ENCODE data around the gene NME7. TPM values are rescaled to one million over a fixed set of nuclear protein-coding genes. Genes with fewer than 3 reads are reported as not detected.
"Not testable (repeated sequence)": the region's sequence is repeated elsewhere in the genome, so short reads cannot be mapped to it uniquely, and the experiment has no call there.

NME7 gene
- total RNA-seq, 2 experiments from 2014 or later, result 18.9 to 22.4 TPM

GRCh38 chr1:169196161-169196560, 171.4 kb downstream of the NME7 start:
- H3K27me3 Mint-ChIP-seq, result no peaks in the 10 kb centered on the region

GRCh38 chr1:169193191-169193850, 174.3 kb downstream of the NME7 start:
- Mint-ChIP-seq H3K4me1 (peaks cover 2% of the 10 kb centered on the region), H3K9me3 (peaks cover 5% of the 10 kb centered on the region), H3K36me3 (peaks cover 6% of the 10 kb centered on the region), H3K27me3 (no peaks in the 10 kb centered on the region), H3K27ac (no peak overlapping the region), H3K4me3 (no peak overlapping the region)
- DNase-seq, result no peak

More at GRCh38 chr1:169196161-169196560, 171.4 kb downstream of the NME7 start:
- H3K4me3 Mint-ChIP-seq, result no peak overlapping the region
- no peak for DNase-seq
- peaks cover 11% of the 10 kb centered on the region for H3K36me3 Mint-ChIP-seq
- H3K9me3 Mint-ChIP-seq, result peaks cover 6% of the 10 kb centered on the region
- peaks cover 2% of the 10 kb centered on the region for H3K4me1 Mint-ChIP-seq
- H3K27ac Mint-ChIP-seq, result no peak overlapping the region

- Mint-ChIP-seq H3K4me3 (no peak overlapping the region), H3K4me1 (no peaks in the 10 kb centered on the region), H3K27me3 (no peaks in the 10 kb centered on the region), H3K27ac (no peak overlapping the region), H3K9me3 (no peaks in the 10 kb centered on the region), H3K36me3 (peaks cover 8% of the 10 kb centered on the region)
- DNase-seq, result no peak
These were observed 181.5 kb downstream of the NME7 start for GRCh38 chr1:169186106-169186505.

GRCh38 chr1:169184812-169185211, 182.8 kb downstream of the NME7 start:
- Mint-ChIP-seq H3K27ac (no peak overlapping the region), H3K36me3 (peaks cover 8% of the 10 kb centered on the region), H3K9me3 (no peaks in the 10 kb centered on the region), H3K4me1 (no peaks in the 10 kb centered on the region), H3K4me3 (no peak overlapping the region), H3K27me3 (no peaks in the 10 kb centered on the region)
- DNase-seq, result no peak

- no peaks in the 10 kb centered on the region for H3K27me3 Mint-ChIP-seq
- no peak overlapping the region for H3K4me3 Mint-ChIP-seq
- H3K9me3 Mint-ChIP-seq, result no peaks in the 10 kb centered on the region
- H3K36me3 Mint-ChIP-seq, result peaks cover 5% of the 10 kb centered on the region
- no peak overlapping the region for H3K27ac Mint-ChIP-seq
- DNase-seq, result no peak
- H3K4me1 Mint-ChIP-seq, result no peaks in the 10 kb centered on the region
These were observed 187.4 kb downstream of the NME7 start for GRCh38 chr1:169180174-169180573.

- not testable (repeated sequence) for H3K4me3 Mint-ChIP-seq, DNase-seq, H3K36me3 Mint-ChIP-seq, H3K27me3 Mint-ChIP-seq, H3K4me1 Mint-ChIP-seq, H3K9me3 Mint-ChIP-seq, H3K27ac Mint-ChIP-seq
These were observed 188.2 kb downstream of the NME7 start for GRCh38 chr1:169179431-169179830.

- H3K9me3 Mint-ChIP-seq, result no peaks in the 10 kb centered on the region
- no peaks in the 10 kb centered on the region for H3K27me3 Mint-ChIP-seq
- no peak for DNase-seq
- H3K4me1 Mint-ChIP-seq, result no peaks in the 10 kb centered on the region
- no peak overlapping the region for H3K4me3 Mint-ChIP-seq
- H3K36me3 Mint-ChIP-seq, result peaks cover 5% of the 10 kb centered on the region
- H3K27ac Mint-ChIP-seq, result no peak overlapping the region
These were observed 192.1 kb downstream of the NME7 start for GRCh38 chr1:169175461-169175860.

GRCh38 chr1:169163059-169163458, 204.5 kb downstream of the NME7 start:
- no peaks in the 10 kb centered on the region for H3K27me3 Mint-ChIP-seq
- peaks cover 8% of the 10 kb centered on the region for H3K36me3 Mint-ChIP-seq
- no peak overlapping the region for H3K4me3 Mint-ChIP-seq
- DNase-seq, result no peak
- H3K9me3 Mint-ChIP-seq, result no peaks in the 10 kb centered on the region
- peaks cover 7% of the 10 kb centered on the region for H3K4me1 Mint-ChIP-seq
- H3K27ac Mint-ChIP-seq, result no peak overlapping the region

GRCh38 chr1:169161496-169162194, 206.0 kb downstream of the NME7 start:
- DNase-seq, result no peak
- Mint-ChIP-seq H3K4me1 (peaks cover 7% of the 10 kb centered on the region), H3K27ac (no peak overlapping the region), H3K27me3 (no peaks in the 10 kb centered on the region), H3K36me3 (peaks cover 3% of the 10 kb centered on the region), H3K4me3 (no peak overlapping the region), H3K9me3 (no peaks in the 10 kb centered on the region)

- peaks cover 7% of the 10 kb centered on the region for H3K4me1 Mint-ChIP-seq
- DNase-seq, result no peak
These were observed 206.6 kb downstream of the NME7 start for GRCh38 chr1:169160845-169161495.

GRCh38 chr1:169156580-169156979, 211.0 kb downstream of the NME7 start:
- Mint-ChIP-seq H3K27ac (no peak overlapping the region), H3K9me3 (no peaks in the 10 kb centered on the region), H3K4me3 (no peak overlapping the region), H3K36me3 (no peaks in the 10 kb centered on the region), H3K4me1 (no peaks in the 10 kb centered on the region), H3K27me3 (no peaks in the 10 kb centered on the region)
- DNase-seq, result no peak

More at GRCh38 chr1:169160845-169161495, 206.6 kb downstream of the NME7 start:
- Mint-ChIP-seq H3K9me3 (no peaks in the 10 kb centered on the region), H3K4me3 (no peak overlapping the region), H3K27ac (no peak overlapping the region), H3K27me3 (no peaks in the 10 kb centered on the region), H3K36me3 (peaks cover 3% of the 10 kb centered on the region)

GRCh38 chr1:169155675-169156074, 211.9 kb downstream of the NME7 start:
- no peak overlapping the region for H3K4me3 Mint-ChIP-seq
- H3K4me1 Mint-ChIP-seq, result no peaks in the 10 kb centered on the region
- H3K27me3 Mint-ChIP-seq, result no peaks in the 10 kb centered on the region
- DNase-seq, result no peak
- no peak overlapping the region for H3K27ac Mint-ChIP-seq
- no peaks in the 10 kb centered on the region for H3K36me3 Mint-ChIP-seq
- H3K9me3 Mint-ChIP-seq, result no peaks in the 10 kb centered on the region

GRCh38 chr1:169151338-169151837, 216.2 kb downstream of the NME7 start:
- H3K36me3 Mint-ChIP-seq, result no peaks in the 10 kb centered on the region
- H3K27ac Mint-ChIP-seq, result no peak overlapping the region
- DNase-seq, result no peak
- H3K9me3 Mint-ChIP-seq, result no peaks in the 10 kb centered on the region
- no peaks in the 10 kb centered on the region for H3K27me3 Mint-ChIP-seq
- no peak overlapping the region for H3K4me3 Mint-ChIP-seq
- H3K4me1 Mint-ChIP-seq, result no peaks in the 10 kb centered on the region

- no peak overlapping the region for H3K27ac Mint-ChIP-seq
- no peak overlapping the region for H3K4me3 Mint-ChIP-seq
- H3K36me3 Mint-ChIP-seq, result no peaks in the 10 kb centered on the region
- no peaks in the 10 kb centered on the region for H3K27me3 Mint-ChIP-seq
- DNase-seq, result no peak
- H3K4me1 Mint-ChIP-seq, result no peaks in the 10 kb centered on the region
- no peaks in the 10 kb centered on the region for H3K9me3 Mint-ChIP-seq
These were observed 216.8 kb downstream of the NME7 start for GRCh38 chr1:169150641-169151337.
